HEK293T (cell line): Measurements from ENCODE around the gene VEPH1.

Experiments used
- CTCF ChIA-PET: fragments of 350-600 bp; formaldehyde crosslinking; extraction: SDS; loops from one replicate; lab custom pipeline; 2021; ENCODE audit warnings: antibody characterized with exemption, inconsistent platforms; lab: Yijun Ruan, JAX
- POLR2A ChIA-PET: fragments of 350-600 bp; formaldehyde crosslinking; extraction: SDS; loops from one replicate; lab custom pipeline; 2020; ENCODE audit warnings: antibody characterized with exemption, inconsistent platforms; lab: Yijun Ruan, JAX
- DNase-seq: peaks from one replicate; pipeline ENCODE4 v3.0.0; 2012; ENCODE audit warnings: mixed read lengths; ENCODE audit errors: extremely low spot score
- ARNT ChIP-seq: fragments of 450-650 bp; IDR thresholded peaks from 2 replicates; pipeline ENCODE4 v1.6.1; 2017; ENCODE audit warnings: mild to moderate bottlenecking
- BHLHE40 ChIP-seq: fragments of 450-650 bp; IDR thresholded peaks from 2 replicates; pipeline ENCODE4 v1.6.1; 2016; ENCODE audit warnings: mild to moderate bottlenecking, moderate library complexity, borderline replicate concordance
- CTBP1 ChIP-seq: fragments of 450-650 bp; IDR thresholded peaks from 2 replicates; pipeline ENCODE4 v1.6.1; 2016; ENCODE audit warnings: borderline replicate concordance
- ELF4 ChIP-seq: fragments of 450-650 bp; IDR thresholded peaks from 2 replicates; pipeline ENCODE4 v1.6.1; 2017; ENCODE audit warnings: antibody characterized with exemption
- FOXA1 ChIP-seq: fragments of 450-650 bp; IDR thresholded peaks from 2 replicates; pipeline ENCODE4 v1.6.1; 2016; ENCODE audit warnings: mild to moderate bottlenecking
- FOXK2 ChIP-seq: fragments of 450-650 bp; IDR thresholded peaks from 2 replicates; pipeline ENCODE4 v1.6.1; 2016; ENCODE audit warnings: mild to moderate bottlenecking
- FOXM1 ChIP-seq: fragments of 450-650 bp; IDR thresholded peaks from 2 replicates; pipeline ENCODE4 v1.6.1; 2017; ENCODE audit warnings: mild to moderate bottlenecking, borderline replicate concordance
- HDGF ChIP-seq: fragments of 450-650 bp; IDR thresholded peaks from 2 replicates; pipeline ENCODE4 v1.6.1; 2017; ENCODE audit warnings: antibody characterized with exemption, borderline replicate concordance
- L3MBTL2 ChIP-seq: fragments of 450-650 bp; conservative IDR thresholded peaks from 2 replicates; pipeline ENCODE4 v1.6.1; 2016; ENCODE audit warnings: mild to moderate bottlenecking
- LEF1 ChIP-seq: fragments of 450-650 bp; IDR thresholded peaks from 2 replicates; pipeline ENCODE4 v1.6.1; 2017; ENCODE audit warnings: mild to moderate bottlenecking, borderline replicate concordance
- NFRKB ChIP-seq: fragments of 450-650 bp; IDR thresholded peaks from 2 replicates; pipeline ENCODE4 v1.6.1; 2016; ENCODE audit warnings: mild to moderate bottlenecking, moderate library complexity
- SP1 ChIP-seq: fragments of 450-650 bp; IDR thresholded peaks from 2 replicates; pipeline ENCODE4 v1.6.1; 2017
- SUZ12 ChIP-seq: fragments of 450-650 bp; IDR thresholded peaks from 2 replicates; pipeline ENCODE4 v1.6.1; 2016; ENCODE audit warnings: mild to moderate bottlenecking
- TARDBP ChIP-seq: fragments of 450-650 bp; IDR thresholded peaks from 2 replicates; pipeline ENCODE4 v1.6.1; 2016
- ZNF384 ChIP-seq: fragments of 450-650 bp; IDR thresholded peaks from 2 replicates; pipeline ENCODE4 v1.6.1; 2016
- TF ChIP-seq, protein P1 (sequence below): fragments of 450-650 bp; IDR thresholded peaks from 2 replicates; pipeline ENCODE4 v1.6.1; 2016

VEPH1 gene

DNA sequence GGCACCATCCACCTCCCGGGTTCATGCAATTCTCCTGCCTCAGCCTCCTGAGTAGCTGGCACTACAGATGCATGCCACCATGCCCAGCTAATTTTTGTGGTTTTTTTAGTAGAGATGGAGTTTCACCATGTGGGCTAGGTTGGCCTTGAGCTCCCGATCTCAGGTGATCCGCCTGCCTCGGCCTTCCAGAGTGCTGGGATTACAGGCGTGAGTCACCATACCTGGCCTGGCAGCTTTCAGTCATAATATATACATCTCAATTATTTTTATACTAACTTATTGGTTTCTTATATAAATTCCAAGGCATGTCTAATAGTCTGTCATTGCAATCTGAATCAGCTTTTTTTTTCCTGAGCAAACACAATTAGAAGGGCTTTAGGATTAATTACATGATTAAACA lies 269.3 kb downstream of the VEPH1 start:
- DNase-seq = no peak
- TF ChIP-seq SUZ12 = no peak
- TF ChIP-seq, protein P1, sequence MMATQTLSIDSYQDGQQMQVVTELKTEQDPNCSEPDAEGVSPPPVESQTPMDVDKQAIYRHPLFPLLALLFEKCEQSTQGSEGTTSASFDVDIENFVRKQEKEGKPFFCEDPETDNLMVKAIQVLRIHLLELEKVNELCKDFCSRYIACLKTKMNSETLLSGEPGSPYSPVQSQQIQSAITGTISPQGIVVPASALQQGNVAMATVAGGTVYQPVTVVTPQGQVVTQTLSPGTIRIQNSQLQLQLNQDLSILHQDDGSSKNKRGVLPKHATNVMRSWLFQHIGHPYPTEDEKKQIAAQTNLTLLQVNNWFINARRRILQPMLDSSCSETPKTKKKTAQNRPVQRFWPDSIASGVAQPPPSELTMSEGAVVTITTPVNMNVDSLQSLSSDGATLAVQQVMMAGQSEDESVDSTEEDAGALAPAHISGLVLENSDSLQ = no peak
- POLR2A ChIA-PET = no interaction called here
- CTCF ChIA-PET = no interaction called here

DNA sequence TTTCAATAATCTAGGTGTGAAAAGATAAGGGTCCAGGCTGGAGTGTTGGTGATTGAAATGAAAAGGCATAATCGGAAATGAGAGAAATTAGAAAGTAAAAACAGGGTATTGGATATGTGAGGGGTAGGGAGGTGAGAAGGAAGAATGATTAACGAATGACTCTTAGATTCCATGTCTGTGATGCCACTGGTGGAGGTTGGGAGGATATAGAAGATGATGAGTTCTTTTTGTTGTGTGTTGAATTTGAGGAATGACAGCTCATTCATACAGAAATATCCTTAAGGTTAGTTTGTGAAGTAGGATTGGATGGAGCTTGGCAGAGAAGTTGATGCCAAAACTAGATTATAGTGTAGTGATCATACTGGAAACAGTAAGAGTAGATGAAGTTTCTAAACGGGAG lies 271.1 kb downstream of the VEPH1 start:
- TF ChIP-seq FOXA1 = no peak
- TF ChIP-seq ARNT = no peak
- TF ChIP-seq FOXK2 = no peak
- TF ChIP-seq CTBP1 = no peak
- no peak for TF ChIP-seq BHLHE40
- TF ChIP-seq, protein P1 = no peak
- TF ChIP-seq SUZ12 = no peak
- no peak for TF ChIP-seq SP1
- no peak for TF ChIP-seq FOXM1
- TF ChIP-seq LEF1 = no peak
- no peak for TF ChIP-seq ZNF384
- TF ChIP-seq TARDBP = no peak
- POLR2A ChIA-PET = no interaction called here
- CTCF ChIA-PET = no interaction called here
- DNase-seq = no peak

DNA sequence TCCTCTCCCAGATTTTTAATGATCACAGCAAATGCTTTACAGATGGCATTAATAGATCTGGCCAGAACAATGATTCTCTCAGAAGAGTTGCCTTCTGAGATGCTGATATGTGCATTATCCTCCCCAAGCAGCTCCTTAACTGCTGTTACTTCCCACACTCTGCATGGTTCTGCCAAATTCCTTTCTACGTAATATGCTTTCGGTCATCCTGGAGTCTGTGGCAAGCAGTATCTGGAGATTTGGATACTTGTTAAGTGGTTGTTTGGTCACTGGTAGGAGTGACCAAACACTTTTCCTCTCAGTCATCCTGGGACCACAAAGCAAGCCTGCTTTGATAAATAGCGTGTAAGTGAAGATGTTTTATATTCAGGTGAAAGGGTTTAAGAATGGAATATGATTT lies 272.1 kb downstream of the VEPH1 start:
- CTCF ChIA-PET = interaction anchor here (0.7 kb wide), 1 partner anchor 91 kb away, joined by 3 read pairs; no protein-coding TSS in a partner anchor
- POLR2A ChIA-PET = no interaction called here
- DNase-seq = no peak
- TF ChIP-seq L3MBTL2 (no peak), ELF4 (no peak), SUZ12 (no peak), CTBP1 (no peak)

DNA sequence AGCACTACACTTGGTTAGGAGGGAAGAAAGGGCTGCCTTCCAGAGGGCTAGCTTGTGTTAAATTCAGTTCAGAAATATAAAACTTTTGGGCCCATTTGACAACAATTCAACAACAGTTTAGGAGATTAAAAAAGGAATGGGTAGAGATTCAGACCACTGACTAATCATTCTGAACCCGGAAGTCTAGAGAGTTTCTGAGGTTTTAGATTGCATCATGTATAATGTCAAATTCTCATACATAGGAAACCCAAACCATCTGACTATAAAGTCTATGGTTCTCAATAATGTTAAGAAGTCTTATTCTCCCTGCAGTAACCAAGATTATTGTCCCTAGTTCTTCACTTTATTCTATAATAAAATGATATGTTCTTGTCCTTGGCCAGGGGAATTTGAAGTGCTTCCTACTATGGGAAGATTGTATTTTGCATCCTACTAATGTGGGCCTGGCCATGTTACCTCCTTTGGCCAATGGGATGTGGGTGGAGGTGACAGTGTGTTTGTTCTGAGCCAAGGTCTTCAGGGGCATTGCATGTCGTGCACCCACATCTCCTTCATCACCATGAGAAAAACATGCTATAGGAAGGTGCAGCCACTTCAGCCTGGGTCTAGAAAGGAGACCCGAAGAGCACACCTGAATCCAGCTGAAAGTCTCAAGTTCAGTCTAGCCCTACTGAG lies 276.9 kb downstream of the VEPH1 start:
- ChIA-PET POLR2A (no interaction called here), CTCF (interaction anchor here (0.5 kb wide), 1 partner anchor 19 kb away, joined by 4 read pairs; no protein-coding TSS in a partner anchor)
- no peak for DNase-seq
- TF ChIP-seq SP1 = no peak
- TF ChIP-seq BHLHE40 = no peak
- no peak for TF ChIP-seq ZNF384
- TF ChIP-seq ARNT = no peak
- no peak for TF ChIP-seq HDGF
- no peak for TF ChIP-seq TARDBP
- no peak for TF ChIP-seq FOXK2
- TF ChIP-seq LEF1 = no peak
- TF ChIP-seq SUZ12 = no peak
- no peak for TF ChIP-seq L3MBTL2
- TF ChIP-seq FOXA1 = no peak
- no peak for TF ChIP-seq NFRKB
- no peak for TF ChIP-seq CTBP1
- no peak for TF ChIP-seq FOXM1
- TF ChIP-seq ELF4 = no peak
- TF ChIP-seq, protein P1 = no peak

DNA sequence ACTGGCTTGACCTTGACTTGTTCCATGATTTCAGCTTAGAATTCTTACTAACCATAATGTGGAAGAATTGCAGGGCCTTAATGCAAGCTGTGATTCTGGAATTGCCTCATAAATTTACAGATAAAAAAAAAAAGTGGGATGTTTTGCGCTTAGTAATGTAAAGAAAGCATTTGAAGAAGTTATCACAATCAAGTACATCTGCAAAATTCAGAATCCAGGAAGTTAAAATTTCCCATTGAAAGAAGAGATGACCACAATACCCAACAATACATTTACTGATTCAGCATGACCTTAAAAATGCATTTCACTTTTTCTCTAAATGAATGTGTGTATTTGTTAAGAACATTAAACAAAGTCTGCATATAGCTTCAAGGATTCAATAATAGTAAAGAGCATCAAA lies 278.2 kb downstream of the VEPH1 start:
- no peak for DNase-seq
- POLR2A ChIA-PET = no interaction called here
- TF ChIP-seq L3MBTL2 (no peak), SUZ12 (no peak), ZNF384 (no peak), HDGF (no peak), ELF4 (no peak), SP1 (no peak), ARNT (no peak), CTBP1 (no peak), NFRKB (no peak), FOXA1 (no peak), TARDBP (no peak), FOXM1 (no peak)
- TF ChIP-seq, protein P1 = no peak
- CTCF ChIA-PET = interaction anchor here (0.7 kb wide), 1 partner anchor 1367 kb away, joined by 4 read pairs; no protein-coding TSS in a partner anchor

DNA sequence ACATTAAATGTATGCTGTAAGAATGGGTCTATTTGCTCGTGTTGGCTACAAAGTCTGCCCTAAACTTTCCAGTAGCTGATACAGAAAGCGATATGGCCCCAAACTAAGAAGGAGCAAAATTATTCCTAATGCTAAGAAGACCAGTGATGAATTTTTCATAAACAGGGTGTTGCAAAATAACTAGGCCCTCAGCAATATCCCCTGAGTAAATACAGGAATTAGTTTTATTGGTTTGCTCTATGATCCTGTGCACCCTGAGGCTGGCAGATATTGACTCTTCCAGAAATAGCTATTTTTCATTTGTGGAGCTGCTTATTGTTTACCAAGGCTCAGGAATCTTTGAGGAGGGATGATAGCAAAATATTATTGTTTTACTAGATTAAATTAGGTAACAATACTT lies 282.3 kb downstream of the VEPH1 start:
- ChIA-PET CTCF (no interaction called here), POLR2A (no interaction called here)
- TF ChIP-seq BHLHE40 (no peak), LEF1 (no peak), FOXA1 (no peak), ZNF384 (no peak), TARDBP (no peak), ARNT (no peak), SUZ12 (no peak), SP1 (no peak), FOXM1 (no peak), FOXK2 (no peak), NFRKB (no peak), L3MBTL2 (no peak)
- DNase-seq = no peak
